ENCODE results near the gene C6orf132. TPM values are rescaled to one million over a fixed set of nuclear protein-coding genes. Genes with fewer than 3 reads are reported as not detected.
A peak's percentile ranks its signal among the peaks of the same experiment; 100 is the strongest.

The C6orf132 gene
- total RNA-seq, 1 experiment from 2014 or later = 88.5 TPM

- intact Hi-C loops (cut with micrococcal nuclease; ENCODE audit: unreplicated experiment) = no loop called here
- DNase-seq = no peak
- TF ChIP-seq CTCF (IDR thresholded peaks at IDR 0.05; ENCODE audit: unreplicated experiment) = no peak
- Mint-ChIP-seq H3K27me3 (ENCODE audit: unreplicated experiment) (no peaks in the 10 kb centered on the region), H3K4me1 (ENCODE audit: low read depth, unreplicated experiment) (peaks cover 67% of the 10 kb centered on the region), H3K9me3 (ENCODE audit: low read depth, unreplicated experiment) (no peaks in the 10 kb centered on the region), H3K4me3 (ENCODE audit: low read depth, unreplicated experiment) (no peak overlapping the region), H3K36me3 (ENCODE audit: insufficient read depth, unreplicated experiment) (peaks cover 72% of the 10 kb centered on the region), H3K27ac (ENCODE audit: unreplicated experiment) (no peak overlapping the region)
- BruUV-seq (replicated peaks) = no TSS peak
- CTCF ChIA-PET = no interaction called here
Measured at GRCh38 chr6:42135161-42135560, 7.3 kb downstream of the C6orf132 start.

GRCh38 chr6:42133926-42134325, 8.5 kb downstream of the C6orf132 start:
- no peaks in the 10 kb centered on the region for H3K27me3 Mint-ChIP-seq (ENCODE audit: unreplicated experiment)
- TF ChIP-seq CTCF (IDR thresholded peaks at IDR 0.05; ENCODE audit: unreplicated experiment) = no peak
- DNase-seq = no peak
- no peaks in the 10 kb centered on the region for H3K9me3 Mint-ChIP-seq (ENCODE audit: low read depth, unreplicated experiment)
- no TSS peak for BruUV-seq (replicated peaks)
- peaks cover 54% of the 10 kb centered on the region for H3K4me1 Mint-ChIP-seq (ENCODE audit: low read depth, unreplicated experiment)
- CTCF ChIA-PET = no interaction called here
- peaks cover 66% of the 10 kb centered on the region for H3K36me3 Mint-ChIP-seq (ENCODE audit: insufficient read depth, unreplicated experiment)
- peak overlapping the region; percentile 37 for H3K27ac Mint-ChIP-seq (ENCODE audit: unreplicated experiment)
- intact Hi-C loops (cut with micrococcal nuclease; ENCODE audit: unreplicated experiment) = no loop called here
- H3K4me3 Mint-ChIP-seq (ENCODE audit: low read depth, unreplicated experiment) = no peak overlapping the region

- intact Hi-C loops (cut with micrococcal nuclease; ENCODE audit: unreplicated experiment) = no loop called here
- BruUV-seq (replicated peaks) = no TSS peak
- no peaks in the 10 kb centered on the region for H3K9me3 Mint-ChIP-seq (ENCODE audit: low read depth, unreplicated experiment)
- CTCF ChIA-PET = interaction anchor here (0.6 kb wide), 1 partner anchor 13 kb away, joined by 4 read pairs; no protein-coding TSS in a partner anchor
- peaks cover 68% of the 10 kb centered on the region for H3K36me3 Mint-ChIP-seq (ENCODE audit: insufficient read depth, unreplicated experiment)
- TF ChIP-seq CTCF (IDR thresholded peaks at IDR 0.05; ENCODE audit: unreplicated experiment) = no peak
- H3K27me3 Mint-ChIP-seq (ENCODE audit: unreplicated experiment) = no peaks in the 10 kb centered on the region
- no peak for DNase-seq
- peaks cover 36% of the 10 kb centered on the region for H3K4me1 Mint-ChIP-seq (ENCODE audit: low read depth, unreplicated experiment)
- H3K27ac Mint-ChIP-seq (ENCODE audit: unreplicated experiment) = peak overlapping the region; percentile 93
- H3K4me3 Mint-ChIP-seq (ENCODE audit: low read depth, unreplicated experiment) = no peak overlapping the region
Measured at GRCh38 chr6:42131531-42131930, 10.9 kb downstream of the C6orf132 start.

GRCh38 chr6:42129360-42129676, 13.1 kb downstream of the C6orf132 start:
- TF ChIP-seq CTCF (IDR thresholded peaks at IDR 0.05; ENCODE audit: unreplicated experiment) = no peak
- Mint-ChIP-seq H3K27ac (ENCODE audit: unreplicated experiment) (no peak overlapping the region), H3K36me3 (ENCODE audit: insufficient read depth, unreplicated experiment) (peaks cover 84% of the 10 kb centered on the region), H3K4me3 (ENCODE audit: low read depth, unreplicated experiment) (no peak overlapping the region), H3K9me3 (ENCODE audit: low read depth, unreplicated experiment) (no peaks in the 10 kb centered on the region), H3K4me1 (ENCODE audit: low read depth, unreplicated experiment) (peaks cover 38% of the 10 kb centered on the region), H3K27me3 (ENCODE audit: unreplicated experiment) (no peaks in the 10 kb centered on the region)
- CTCF ChIA-PET = no interaction called here
- intact Hi-C loops (cut with micrococcal nuclease; ENCODE audit: unreplicated experiment) = no loop called here
- DNase-seq = no peak
- no TSS peak for BruUV-seq (replicated peaks)
